GM18519 (cell line): ENCODE measurements around the gene CDK11B.

Experiments used
- ATAC-seq: cut with Tn5 transposase; IDR thresholded peaks from one replicate; pipeline ENCODE4 v1.9.1; 2021; ENCODE audit warnings: mild to moderate bottlenecking, moderate library complexity; ENCODE audit not compliant: unreplicated experiment, low FRiP score

Gene CDK11B

DNA sequence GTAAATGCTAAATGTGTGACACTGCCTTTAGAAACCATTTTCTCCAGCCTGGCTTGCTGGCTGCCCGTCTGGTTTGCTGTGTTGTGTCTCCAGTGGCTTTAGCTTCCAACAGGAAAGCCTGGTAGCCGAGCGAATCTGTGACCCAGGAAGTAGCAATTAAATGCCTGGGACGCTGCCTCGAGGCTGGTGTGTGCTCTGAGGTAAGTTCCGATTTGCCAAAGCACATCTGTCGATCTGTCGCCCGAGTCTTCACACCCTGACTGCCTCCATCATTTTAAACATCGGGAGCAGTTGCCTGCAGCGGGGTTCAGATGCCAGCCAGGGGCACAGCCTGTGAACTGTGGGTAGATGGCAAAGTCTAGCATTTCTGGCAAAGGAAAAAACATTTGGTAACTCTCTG is 41.3 kb downstream of the CDK11B start:
- ATAC-seq, result no peak

DNA sequence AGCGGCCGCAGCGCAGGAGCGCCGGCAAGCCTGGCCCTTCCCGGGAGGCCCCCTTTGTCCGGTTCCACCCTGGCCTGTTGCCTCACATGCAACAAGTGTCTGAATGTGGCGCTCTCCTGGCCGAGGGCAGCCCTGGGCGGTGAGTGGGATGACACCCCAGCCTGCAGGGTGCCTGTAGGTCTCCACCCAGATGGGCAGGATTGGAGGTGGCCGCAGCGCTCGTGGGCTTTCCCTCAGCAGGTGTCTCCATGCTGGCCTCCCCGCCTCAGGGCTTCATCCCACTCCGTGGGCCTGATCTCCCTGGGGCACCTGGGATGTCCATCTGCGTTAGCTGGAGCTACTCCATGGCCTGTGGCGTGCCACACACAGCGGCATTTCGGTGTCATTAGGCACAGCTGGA is 42.0 kb downstream of the CDK11B start:
- ATAC-seq, result no peak

DNA sequence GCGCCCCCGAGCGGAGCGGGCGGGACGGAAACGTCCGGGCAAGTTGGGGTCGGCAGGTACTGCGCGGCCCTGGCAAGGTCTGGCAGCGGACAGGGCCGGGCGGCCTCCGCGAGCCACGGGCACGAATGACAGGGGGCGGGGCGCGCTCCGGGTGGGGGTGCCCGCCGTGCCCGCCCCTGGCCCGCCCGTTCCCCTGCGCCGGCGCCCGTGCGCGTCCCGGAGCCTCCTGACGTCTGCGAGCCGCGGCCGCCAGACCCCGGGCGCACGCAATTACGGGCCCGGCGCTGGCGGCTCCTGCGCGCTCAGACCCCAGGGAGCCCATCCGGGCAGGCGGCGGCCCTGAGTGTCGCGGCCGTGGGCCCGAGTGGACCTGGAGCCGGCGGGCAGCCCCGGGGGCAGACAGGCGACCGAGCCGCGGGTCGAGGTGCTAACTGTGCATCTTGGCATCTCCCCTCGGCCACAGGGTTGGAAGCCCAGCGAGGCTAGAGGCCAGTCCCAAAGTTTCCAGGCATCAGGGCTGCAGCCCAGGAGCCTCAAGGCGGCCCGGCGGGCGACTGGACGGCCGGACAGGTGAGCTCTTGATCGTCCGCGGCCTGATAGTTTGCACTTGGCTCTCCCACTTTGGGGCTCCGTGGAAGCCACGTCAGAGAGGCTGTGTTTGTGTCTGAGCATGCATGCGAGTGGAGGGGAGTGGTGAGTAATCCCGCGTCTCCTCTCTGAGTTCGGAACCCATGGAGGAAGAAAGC is 42.6 kb downstream of the CDK11B start:
- ATAC-seq, result peak; percentile 23

DNA sequence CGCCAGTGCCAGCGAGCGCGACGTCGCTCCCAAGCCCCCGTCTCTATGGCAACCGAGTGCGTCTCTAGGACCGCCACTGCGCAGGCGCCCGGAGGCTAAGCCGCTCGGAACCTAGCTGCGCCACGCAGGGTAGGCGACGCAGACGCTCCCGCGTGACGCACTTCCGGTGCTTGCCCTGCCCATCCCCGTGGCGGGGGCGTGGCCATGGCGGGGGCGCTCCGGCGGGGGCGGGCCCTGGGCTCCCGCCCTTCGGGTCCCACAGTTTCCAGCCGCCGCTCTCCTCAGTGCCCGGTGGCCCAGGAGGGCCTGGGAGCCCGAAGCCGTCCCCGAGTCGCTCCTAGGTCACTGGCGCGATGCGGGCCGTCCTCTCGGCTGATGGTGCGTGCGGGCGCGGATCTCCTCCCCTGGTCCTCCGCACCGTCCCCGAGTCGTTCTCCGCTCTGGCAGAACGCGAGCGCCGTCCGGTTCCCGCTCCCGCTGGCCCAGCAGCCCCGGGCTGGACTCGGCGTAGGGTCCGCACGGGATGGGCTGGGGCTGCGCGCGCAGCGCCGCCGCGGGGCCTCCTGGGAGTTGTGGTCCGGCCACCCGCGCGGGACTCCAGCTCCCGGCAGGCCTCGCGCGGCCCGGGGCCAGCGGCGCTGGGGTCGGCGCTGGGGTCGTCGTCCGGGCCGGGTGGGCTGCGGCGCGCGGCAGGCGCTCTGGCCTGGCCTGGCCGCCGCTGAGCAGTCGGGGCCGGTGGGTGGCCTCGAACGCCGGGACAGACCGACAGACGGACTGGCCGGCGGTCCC is 43.4 kb downstream of the CDK11B start, which contains the start of gene MIB2:
Gene MIB2 (plus strand): TSS at position 245 of the 789 bp plus-strand sequence. CDS start 7,953 bp downstream, outside the sequence.
- ATAC-seq, result peak; percentile 82

DNA sequence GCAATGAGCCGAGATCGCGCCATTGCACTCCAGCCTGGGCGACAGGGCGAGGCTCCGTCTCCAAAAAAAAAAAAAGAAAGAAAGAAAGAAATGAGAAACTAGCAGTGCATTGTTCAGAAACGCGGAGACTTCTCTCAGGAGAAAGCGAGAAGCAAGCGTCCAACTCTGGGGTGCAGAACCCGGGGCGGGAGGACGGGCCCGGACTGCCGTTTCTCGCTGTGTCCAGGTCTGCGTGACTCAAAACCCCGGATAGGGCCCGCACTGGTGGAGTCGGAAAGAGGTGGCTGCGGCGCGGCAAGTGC is 43.9 kb downstream of the CDK11B start:
- no peak for ATAC-seq

DNA sequence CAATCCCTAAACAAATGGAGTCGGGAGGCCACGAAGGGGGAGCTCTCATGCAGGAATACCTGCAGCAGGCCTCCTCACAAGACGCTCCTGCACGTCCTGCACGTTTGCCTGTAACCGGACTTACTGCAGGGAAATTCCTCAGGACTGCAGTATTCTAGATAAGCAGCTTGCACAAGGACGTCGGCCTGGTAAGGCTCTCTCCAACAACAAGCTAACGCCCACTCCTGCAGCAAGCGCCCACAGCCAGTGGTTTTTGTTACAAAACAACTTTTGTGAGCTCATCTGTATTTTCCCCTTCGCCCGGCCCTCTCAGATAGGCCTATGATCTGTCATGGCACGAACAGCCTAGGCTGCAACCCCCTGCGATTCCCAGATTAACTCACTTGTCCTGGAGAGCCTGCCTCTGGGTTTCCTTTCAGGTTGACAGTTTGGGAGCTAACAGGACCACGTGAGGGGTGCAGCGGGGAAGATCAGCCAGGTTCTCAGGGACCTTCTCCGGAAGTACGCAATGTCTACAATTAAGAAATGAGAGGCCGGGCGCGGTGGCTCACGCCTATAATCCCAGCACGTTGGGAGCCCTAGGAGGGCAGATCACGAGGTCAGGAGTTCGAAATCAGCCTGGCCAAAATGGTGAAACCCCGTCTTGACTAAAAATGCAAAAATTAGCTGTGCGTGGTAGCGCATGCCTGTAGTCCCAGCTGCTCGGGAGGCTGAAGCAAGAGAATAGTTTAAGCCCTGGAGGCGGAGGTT is 44.4 kb downstream of the CDK11B start:
- ATAC-seq, result no peak

DNA sequence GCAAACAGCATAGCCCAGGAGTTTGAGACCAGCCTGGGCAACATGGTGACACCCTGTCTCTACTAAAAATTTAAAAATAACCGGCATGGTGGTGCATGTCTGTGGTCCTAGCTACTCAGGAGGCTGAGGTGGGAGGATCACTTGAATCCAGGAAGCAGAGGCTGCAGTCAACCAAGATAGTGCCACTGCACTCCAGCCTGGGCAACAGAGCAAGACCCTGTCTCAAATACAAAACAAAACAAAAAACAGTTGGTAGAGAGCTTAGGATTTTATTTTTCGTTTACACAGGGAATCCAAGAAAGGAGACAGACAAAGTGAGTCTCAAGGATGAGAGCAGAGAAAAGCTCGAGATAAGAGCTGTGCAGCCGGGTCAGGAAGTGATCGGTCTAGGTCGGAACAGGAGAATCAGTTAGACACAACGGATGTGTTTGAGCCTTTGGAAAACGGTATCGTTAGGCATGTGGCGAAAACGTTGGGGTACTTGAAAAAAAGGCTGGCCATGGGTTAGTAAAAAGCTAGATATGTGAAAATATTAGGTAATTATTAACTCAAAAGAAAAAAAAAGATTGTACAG is 45.2 kb downstream of the CDK11B start:
- ATAC-seq, result no peak

DNA sequence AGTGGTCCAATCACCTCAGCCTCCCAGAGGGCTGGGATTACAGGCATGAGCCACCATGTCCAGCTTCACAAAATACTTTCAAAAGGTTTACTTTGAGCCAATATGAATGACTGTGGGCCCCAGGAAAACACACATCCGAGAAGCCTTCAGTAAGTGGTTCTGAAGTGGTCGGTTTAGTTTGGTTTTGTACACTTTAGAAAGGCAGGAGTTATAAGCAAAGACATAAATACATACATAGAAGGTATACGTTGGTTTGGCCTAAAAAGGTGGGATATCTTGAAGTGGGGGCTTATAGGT is 46.8 kb downstream of the CDK11B start:
- ATAC-seq, result no peak

DNA sequence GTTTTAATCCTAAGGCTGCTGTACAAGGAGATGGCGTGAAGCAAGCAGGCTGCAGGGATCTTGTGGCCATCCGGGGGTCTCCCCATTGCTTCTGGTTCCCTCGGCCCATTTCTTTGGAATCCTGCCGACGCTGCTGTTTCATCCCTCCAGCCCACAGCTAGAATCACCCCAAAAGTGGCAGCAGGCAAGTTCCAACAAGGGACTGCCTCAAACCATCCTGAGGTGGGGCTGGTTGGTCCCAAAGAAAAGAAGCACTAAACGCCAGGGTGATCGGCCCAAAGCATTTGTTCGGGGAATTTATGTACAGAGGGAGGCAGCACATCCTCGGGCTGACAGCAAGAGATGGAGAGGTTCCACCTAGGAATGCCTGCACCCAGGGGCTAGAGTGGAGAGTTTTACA is 48.0 kb downstream of the CDK11B start:
- ATAC-seq, result no peak

DNA sequence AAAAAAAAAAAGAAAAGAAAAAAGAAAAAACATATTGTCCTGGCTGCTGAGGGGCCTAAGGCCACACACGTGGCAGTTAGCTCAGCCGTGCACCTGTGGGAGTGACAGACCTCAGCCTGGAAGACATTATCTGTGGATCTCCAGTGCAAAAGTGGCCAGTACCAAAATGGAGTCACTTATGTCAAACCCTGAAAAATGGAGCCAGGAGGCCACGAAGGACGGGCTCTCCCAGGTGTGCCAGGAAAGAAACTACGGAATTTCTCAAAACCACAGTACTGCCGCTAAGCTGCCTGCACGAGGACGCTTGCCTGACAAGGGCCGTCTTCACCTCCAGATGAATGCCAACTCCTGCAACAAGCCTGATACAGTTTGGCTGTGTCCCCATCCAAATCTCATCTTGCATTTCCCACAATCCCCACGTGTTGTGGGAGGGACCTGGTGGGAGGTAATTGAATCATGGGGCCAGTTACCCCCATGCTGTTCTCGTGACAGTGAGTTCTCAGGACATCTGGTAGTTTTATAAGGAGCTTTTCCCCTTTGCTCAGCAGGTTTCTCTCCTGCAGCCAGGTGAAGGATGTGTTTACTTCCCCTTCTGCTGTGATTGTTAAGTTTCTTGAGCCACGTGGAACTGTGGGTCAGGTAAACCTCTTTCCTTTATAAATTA is 48.9 kb downstream of the CDK11B start:
- no peak for ATAC-seq

DNA sequence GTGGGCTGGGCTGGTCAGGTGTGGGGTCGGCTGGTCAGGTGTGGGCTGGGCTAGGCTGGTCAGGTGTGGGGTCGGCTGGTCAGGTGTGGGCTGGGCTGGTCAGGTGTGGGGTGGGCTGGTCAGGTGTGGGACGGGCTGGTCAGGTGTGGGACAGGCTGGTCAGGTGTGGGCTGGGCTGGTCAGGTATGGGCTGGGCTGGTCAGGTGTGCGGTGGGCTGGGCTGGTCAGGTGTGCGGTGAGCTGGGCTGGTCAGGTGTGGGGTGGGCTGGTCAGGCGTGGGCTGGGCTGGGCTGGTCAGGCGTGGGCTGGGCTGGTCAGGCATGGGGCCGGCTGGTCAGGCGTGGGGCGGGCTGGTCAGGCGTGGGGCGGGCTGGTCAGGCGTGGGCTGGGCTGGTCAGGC is 52.6 kb downstream of the CDK11B start:
- ATAC-seq, result no peak

DNA sequence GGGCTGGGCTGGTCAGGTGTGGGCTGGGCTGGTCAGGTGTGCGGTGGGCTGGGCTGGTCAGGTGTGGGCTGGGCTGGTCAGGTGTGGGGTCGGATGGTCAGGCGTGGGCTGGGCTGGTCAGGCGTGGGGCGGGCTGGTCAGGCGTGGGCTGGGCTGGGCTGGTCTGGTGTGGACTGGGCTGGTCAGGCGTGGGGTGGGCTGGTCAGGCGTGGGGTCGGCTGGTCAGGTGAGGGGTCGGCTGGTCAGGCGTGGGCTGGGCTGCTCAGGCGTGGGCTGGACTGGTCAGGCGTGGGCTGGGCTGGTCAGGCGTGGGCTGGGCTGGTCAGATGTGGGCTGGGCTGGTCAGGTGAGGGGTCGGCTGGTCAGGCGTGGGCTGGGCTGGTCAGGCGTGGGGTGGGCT is 53.1 kb downstream of the CDK11B start:
- ATAC-seq, result no peak

DNA sequence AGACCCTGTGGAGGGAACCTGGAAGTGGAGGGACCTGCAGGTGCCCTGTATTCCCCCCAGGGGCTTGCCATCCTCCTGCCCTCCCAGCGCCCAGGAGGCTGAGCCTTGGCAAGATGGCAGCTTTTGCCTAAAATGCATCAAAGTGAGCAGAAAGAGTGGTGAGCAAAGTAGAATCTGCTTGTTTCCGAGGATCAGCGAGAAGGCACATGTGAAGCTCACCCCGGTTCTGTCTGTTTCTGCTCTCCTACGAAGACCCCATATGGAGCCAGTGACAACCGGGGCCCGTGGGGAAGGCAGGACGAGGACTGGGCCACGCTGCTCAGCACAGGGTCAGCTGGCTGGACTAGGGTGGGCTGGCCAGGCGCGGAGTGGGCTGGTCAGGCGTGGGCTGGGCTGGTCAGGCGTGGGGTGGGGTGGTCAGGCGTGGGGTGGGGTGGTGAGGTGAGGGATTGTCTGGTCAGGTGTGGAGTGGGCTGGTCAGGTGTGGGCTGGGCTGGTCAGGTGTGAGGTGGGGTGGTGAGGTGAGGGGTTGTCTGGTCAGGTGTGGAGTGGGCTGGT is 53.7 kb downstream of the CDK11B start:
- ATAC-seq, result no peak

DNA sequence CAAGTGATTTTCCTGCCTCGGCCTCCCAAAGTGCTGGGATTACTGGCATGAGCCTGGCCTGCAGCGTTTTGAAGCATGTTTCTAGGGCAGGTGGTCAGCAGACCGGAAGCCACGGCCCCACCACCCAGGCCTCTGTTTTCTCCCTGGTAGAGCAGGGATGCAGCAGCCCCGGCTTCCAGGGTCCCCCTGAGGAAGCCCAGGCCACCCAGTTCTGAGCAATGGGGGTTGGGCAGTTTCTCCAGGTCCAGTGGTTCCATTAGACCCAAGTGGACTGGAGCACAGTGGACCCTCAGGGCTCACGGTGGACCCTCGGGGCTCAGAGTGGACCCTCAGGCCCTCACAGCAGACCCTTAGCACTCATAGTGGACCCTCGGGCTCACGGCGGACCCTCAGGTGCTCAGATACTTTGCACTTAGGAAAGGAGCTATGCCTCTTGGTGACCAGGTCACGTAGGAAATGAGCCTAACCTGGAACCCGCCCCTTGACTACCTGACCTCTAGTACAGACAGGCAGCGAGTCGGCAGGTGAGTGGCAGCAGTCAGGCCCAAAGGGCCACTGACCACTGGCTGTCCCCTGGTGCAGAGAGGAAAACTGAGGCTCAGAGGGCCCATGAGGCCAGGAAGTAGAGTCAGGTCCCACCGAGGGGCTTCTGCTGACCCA is 54.3 kb downstream of the CDK11B start:
- ATAC-seq, result no peak

DNA sequence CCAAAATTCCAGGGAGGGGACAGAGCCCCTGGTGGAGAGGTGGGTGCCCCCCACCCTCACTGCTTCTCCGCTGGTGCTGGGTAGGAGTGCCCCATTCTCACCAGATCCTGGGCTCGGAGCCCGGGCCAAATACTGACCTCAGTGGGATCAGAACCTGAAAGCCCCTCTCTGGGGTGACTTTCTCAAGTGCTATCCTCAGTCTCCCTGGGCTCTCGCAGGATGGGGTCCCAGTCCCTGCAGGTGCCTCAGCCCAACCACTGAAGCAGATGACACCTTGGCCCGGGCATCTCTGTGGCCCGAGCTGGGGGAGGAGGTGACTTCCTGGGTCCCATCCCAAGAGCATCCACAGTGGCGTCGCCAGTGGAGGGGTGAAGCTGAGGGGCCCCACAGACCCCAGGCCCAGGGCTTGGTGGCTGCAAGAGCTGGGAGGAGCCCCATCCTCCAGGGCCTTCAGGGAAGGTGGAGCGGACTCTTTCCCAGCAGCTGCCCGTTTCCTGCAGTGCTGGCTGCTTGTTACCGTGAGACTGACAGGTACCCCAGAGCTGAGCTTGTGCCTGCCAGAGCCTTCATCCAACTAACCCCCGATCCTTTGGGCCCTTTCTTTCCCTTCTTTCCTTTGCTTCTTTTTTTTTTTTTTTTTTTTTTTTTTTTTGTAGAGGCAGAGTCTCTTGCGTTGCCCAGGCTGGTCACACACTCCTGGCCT is 55.0 kb downstream of the CDK11B start:
- ATAC-seq, result no peak

DNA sequence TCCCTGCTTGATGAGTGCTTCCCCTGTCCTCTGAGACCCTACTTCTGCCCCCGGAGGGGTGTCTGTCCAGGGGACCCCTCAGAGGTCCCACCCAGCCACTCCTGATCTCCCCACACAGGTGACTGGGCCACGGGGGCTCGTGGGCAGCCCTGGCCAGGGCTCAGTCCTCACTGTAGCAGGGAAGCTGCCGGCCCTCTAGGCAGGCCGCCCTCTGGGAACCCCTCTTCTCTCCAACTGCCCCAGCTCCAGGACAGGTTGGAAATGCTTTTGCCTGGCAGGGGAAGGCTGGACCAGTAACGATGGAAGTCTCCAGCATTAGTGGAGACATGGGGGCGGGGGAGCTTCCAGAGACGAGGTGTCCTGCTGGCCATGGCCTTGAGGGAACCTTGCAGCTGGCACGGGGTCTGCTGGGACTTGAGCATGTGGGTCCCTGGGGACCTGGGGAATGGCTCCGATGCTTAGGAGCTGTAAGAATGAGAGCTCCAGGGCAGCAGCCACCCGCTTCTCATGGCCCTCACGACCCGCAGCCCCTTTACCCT is 55.8 kb downstream of the CDK11B start:
- ATAC-seq, result no peak

DNA sequence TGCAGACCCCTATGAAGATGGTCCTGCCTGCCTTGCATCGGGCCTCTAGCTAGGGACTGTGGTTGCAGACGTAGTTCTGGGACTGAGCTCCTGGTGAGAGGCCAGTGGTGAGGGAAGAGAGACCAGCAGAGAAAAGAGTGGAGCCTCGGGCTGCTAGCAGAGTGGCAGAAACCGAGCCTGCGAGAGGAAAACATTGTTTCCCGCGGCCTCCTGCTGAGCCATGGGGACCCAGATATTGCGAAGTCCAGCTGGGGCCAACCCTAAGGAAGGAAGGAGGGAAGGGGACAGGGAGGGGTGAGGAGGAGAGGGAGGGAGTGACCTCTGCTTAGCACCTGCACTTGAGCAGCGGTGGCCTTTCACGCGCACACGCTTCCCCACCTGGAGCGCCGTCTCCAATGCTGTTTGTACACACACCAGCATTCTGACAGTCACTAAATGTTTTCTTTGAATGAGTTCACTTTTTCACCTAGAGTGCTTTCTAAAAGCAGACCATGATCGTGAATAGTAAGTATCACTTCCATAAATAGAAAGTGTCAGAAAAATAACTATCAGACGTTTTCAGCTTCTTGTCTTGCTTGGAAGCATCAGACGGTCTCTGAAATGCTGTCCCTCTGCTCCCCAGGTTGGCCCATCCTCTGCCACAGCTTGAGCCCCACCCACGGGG is 56.4 kb downstream of the CDK11B start:
- ATAC-seq, result no peak

DNA sequence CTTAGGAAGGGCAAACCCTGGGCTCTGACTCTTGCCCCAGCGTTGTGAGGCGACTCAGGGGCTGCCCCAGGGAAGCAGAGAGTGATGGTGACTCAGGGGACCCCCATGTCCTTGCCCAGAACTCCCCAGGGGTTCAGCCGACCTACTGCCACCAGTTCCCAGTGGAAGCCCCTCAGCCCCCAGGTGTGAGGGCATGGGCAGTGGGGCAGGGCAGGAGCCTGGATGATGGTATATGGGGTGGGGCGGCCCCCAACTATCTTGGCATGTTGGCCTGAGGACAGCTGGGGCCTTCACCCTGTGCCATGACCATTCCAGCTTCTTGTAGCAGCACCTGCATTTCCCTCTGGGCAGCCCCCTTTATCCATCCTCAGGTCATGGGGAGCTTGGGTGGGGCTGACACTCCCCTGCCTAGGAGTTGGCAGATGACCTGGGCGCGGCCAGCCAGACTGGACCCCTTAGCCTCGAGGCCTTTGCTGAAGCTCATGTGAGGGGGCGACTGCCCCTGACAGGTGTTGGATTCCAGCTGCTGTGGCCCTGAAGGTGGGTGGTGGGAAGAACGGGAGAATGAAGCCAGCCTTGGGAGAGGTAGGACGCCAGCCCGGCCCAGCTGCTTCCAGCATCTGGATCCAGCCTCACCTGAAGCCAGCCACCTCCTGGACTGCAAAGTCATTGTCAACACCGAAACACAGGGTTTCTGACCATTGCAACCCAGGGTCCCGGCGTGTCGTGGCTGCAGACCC is 57.1 kb downstream of the CDK11B start:
- no peak for ATAC-seq
